Adipocyte (in vitro differentiated cells): ENCODE results near the gene E2F7.
"Not testable (repeated sequence)": the region's sequence is repeated elsewhere in the genome, so short reads cannot be mapped to it uniquely, and the experiment has no call there.

ENCODE experiments used
- DNase-seq: peaks from one replicate; pipeline ENCODE4 v3.0.0-alpha.2; 2015; ENCODE audit warnings: low read depth
- H3K27me3 ChIP-seq: replicated peaks from 2 replicates; pipeline ENCODE4 v1.7.0; 2013; ENCODE audit warnings: mild to moderate bottlenecking, low read length, moderate library complexity; ENCODE audit not compliant: control insufficient read depth, insufficient read depth
- H3K36me3 ChIP-seq: 2 replicates; pipeline ENCODE4 v1.7.0; 2013; ENCODE audit warnings: low read length, mild to moderate bottlenecking, moderate library complexity; ENCODE audit not compliant: control insufficient read depth, insufficient read depth, severe bottlenecking
- H3K4me1 ChIP-seq: 2 replicates; pipeline ENCODE4 v1.7.0; 2013; ENCODE audit warnings: mild to moderate bottlenecking, low read length, moderate library complexity; ENCODE audit not compliant: control insufficient read depth, insufficient read depth
- H3K4me3 ChIP-seq: 2 replicates; pipeline ENCODE4 v1.7.0; 2013; ENCODE audit warnings: mild to moderate bottlenecking, low read length, moderate library complexity
- H3K9ac ChIP-seq: 2 replicates; pipeline ENCODE4 v1.7.0; 2013; ENCODE audit warnings: mild to moderate bottlenecking, low read length, moderate library complexity
- H3K9me3 ChIP-seq: 2 replicates; pipeline ENCODE4 v1.7.0; 2013; ENCODE audit warnings: mild to moderate bottlenecking, low read length, moderate library complexity; ENCODE audit not compliant: control insufficient read depth

E2F7 gene

GRCh38 chr12:77065361-77066204 is at the start of gene E2F7:
E2F7 (minus strand) TSS chr12:77065569; CDS start chr12:77064635, 934 bp downstream.
- no peaks in the 10 kb centered on the region for H3K4me1 ChIP-seq
- DNase-seq, result peak; percentile 92
- H3K27me3 ChIP-seq, result no peaks in the 10 kb centered on the region
- no peaks in the 10 kb centered on the region for H3K9me3 ChIP-seq
- no peaks in the 10 kb centered on the region for H3K36me3 ChIP-seq
- peak within 1 kb of the TSS; percentile 69 for H3K9ac ChIP-seq
- H3K4me3 ChIP-seq, result peak within 1 kb of the TSS; percentile 88

GRCh38 chr12:77113971-77114370 is 48.6 kb upstream of the E2F7 start:
- Histone ChIP-seq H3K27me3 (no peaks in the 10 kb centered on the region), H3K36me3 (no peaks in the 10 kb centered on the region), H3K4me3 (no peak overlapping the region), H3K4me1 (peaks cover 8% of the 10 kb centered on the region), H3K9ac (no peak overlapping the region), H3K9me3 (peaks cover 8% of the 10 kb centered on the region)
- DNase-seq, result no peak

- Histone ChIP-seq H3K9me3 (peaks cover 8% of the 10 kb centered on the region), H3K9ac (no peak overlapping the region), H3K4me3 (no peak overlapping the region), H3K4me1 (peaks cover 4% of the 10 kb centered on the region), H3K27me3 (no peaks in the 10 kb centered on the region), H3K36me3 (no peaks in the 10 kb centered on the region)
- DNase-seq, result no peak
Measured at GRCh38 chr12:77108707-77109106, 43.3 kb upstream of the E2F7 start.

- H3K9me3 ChIP-seq, result peaks cover 8% of the 10 kb centered on the region
- H3K27me3 ChIP-seq, result no peaks in the 10 kb centered on the region
- DNase-seq, result no peak
- no peak overlapping the region for H3K9ac ChIP-seq
- H3K36me3 ChIP-seq, result no peaks in the 10 kb centered on the region
- peaks cover 15% of the 10 kb centered on the region for H3K4me1 ChIP-seq
- H3K4me3 ChIP-seq, result no peak overlapping the region
Measured at GRCh38 chr12:77107121-77107520, 41.8 kb upstream of the E2F7 start.

- Histone ChIP-seq H3K9me3 (no peaks in the 10 kb centered on the region), H3K4me1 (peaks cover 15% of the 10 kb centered on the region), H3K9ac (no peak overlapping the region), H3K27me3 (no peaks in the 10 kb centered on the region), H3K36me3 (no peaks in the 10 kb centered on the region), H3K4me3 (no peak overlapping the region)
- no peak for DNase-seq
Measured at GRCh38 chr12:77104792-77105191, 39.4 kb upstream of the E2F7 start.

GRCh38 chr12:77104286-77104685 is 38.9 kb upstream of the E2F7 start:
- DNase-seq, result no peak
- no peak overlapping the region for H3K9ac ChIP-seq
- H3K9me3 ChIP-seq, result no peaks in the 10 kb centered on the region
- H3K36me3 ChIP-seq, result no peaks in the 10 kb centered on the region
- peaks cover 15% of the 10 kb centered on the region for H3K4me1 ChIP-seq
- no peak overlapping the region for H3K4me3 ChIP-seq
- no peaks in the 10 kb centered on the region for H3K27me3 ChIP-seq

- no peaks in the 10 kb centered on the region for H3K9me3 ChIP-seq
- H3K4me3 ChIP-seq, result no peak overlapping the region
- H3K9ac ChIP-seq, result no peak overlapping the region
- H3K4me1 ChIP-seq, result peaks cover 15% of the 10 kb centered on the region
- H3K36me3 ChIP-seq, result no peaks in the 10 kb centered on the region
- no peaks in the 10 kb centered on the region for H3K27me3 ChIP-seq
- peak; percentile 62 for DNase-seq
Measured at GRCh38 chr12:77102691-77103090, 37.3 kb upstream of the E2F7 start.

- peaks cover 15% of the 10 kb centered on the region for H3K4me1 ChIP-seq
- no peak overlapping the region for H3K9ac ChIP-seq
- H3K27me3 ChIP-seq, result no peaks in the 10 kb centered on the region
- H3K36me3 ChIP-seq, result no peaks in the 10 kb centered on the region
- DNase-seq, result peak; percentile 11
- H3K4me3 ChIP-seq, result no peak overlapping the region
- H3K9me3 ChIP-seq, result no peaks in the 10 kb centered on the region
Measured at GRCh38 chr12:77102123-77102522, 36.8 kb upstream of the E2F7 start.

GRCh38 chr12:77099799-77100198 is 34.4 kb upstream of the E2F7 start:
- Histone ChIP-seq H3K9ac (no peak overlapping the region), H3K4me1 (peaks cover 15% of the 10 kb centered on the region), H3K9me3 (no peaks in the 10 kb centered on the region), H3K27me3 (no peaks in the 10 kb centered on the region), H3K4me3 (no peak overlapping the region), H3K36me3 (no peaks in the 10 kb centered on the region)
- DNase-seq, result no peak

- H3K4me3 ChIP-seq, result no peak overlapping the region
- H3K9ac ChIP-seq, result no peak overlapping the region
- H3K36me3 ChIP-seq, result no peaks in the 10 kb centered on the region
- H3K9me3 ChIP-seq, result no peaks in the 10 kb centered on the region
- H3K4me1 ChIP-seq, result peaks cover 7% of the 10 kb centered on the region
- DNase-seq, result no peak
- no peaks in the 10 kb centered on the region for H3K27me3 ChIP-seq
Measured at GRCh38 chr12:77097846-77098245, 32.5 kb upstream of the E2F7 start.

GRCh38 chr12:77092227-77092626 is 26.9 kb upstream of the E2F7 start:
- not testable (repeated sequence) for H3K4me1 ChIP-seq, H3K9me3 ChIP-seq, H3K36me3 ChIP-seq, H3K27me3 ChIP-seq, DNase-seq, H3K4me3 ChIP-seq, H3K9ac ChIP-seq
